Left renal pelvis (tissue), 4 donors: Measurements from ENCODE around the gene ADGRG3. TPM values are rescaled to one million over a fixed set of nuclear protein-coding genes. Genes with fewer than 3 reads are reported as not detected.

Experiments
- DNase-seq, 4 donors: peaks; one replicate each; pipeline ENCODE4 v3.0.0-alpha.2; 2013; ENCODE audit warnings: low read depth in 4 of 4, low spot score in 3 of 4
- polyA plus RNA-seq, 4 donors: library from polyadenylated mRNA; unstranded; fragments of 120-200 nt; gene quantifications; one replicate each; pipeline ENCODE4 v1.2.1, GENCODE V29; 2013; ENCODE audit not compliant: insufficient read length in 4 of 4

The ADGRG3 gene
- polyA plus RNA-seq, 4 donors: 0.09 to 0.70 (median 0.36) TPM

- no peak for DNase-seq
Observed at GRCh38 chr16:57630407-57630797, 37.7 kb upstream of the ADGRG3 start.

- DNase-seq: no peak
Observed at GRCh38 chr16:57630931-57631845, 36.9 kb upstream of the ADGRG3 start.

DNA sequence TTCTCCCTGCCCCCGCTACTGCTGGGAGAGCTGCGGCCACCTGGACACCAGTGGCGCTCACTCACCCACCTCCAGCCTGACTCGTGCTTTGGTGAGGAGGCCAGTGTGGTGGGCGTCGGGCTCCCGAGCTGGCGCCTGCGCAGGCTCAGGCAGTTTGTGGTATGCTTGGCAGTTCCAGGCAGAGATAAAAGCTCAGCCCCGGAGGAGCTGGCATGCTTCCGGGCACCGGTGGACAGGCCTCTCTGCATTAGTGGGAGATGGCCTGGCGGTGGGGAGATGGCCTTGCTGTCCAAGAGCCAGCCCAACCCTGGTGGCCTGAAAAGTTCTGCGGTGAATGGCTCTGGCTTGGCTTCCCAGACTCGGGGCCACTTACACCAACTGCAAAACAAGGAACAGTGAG lies 35.5 kb upstream of the ADGRG3 start:
- no peak for DNase-seq

DNA sequence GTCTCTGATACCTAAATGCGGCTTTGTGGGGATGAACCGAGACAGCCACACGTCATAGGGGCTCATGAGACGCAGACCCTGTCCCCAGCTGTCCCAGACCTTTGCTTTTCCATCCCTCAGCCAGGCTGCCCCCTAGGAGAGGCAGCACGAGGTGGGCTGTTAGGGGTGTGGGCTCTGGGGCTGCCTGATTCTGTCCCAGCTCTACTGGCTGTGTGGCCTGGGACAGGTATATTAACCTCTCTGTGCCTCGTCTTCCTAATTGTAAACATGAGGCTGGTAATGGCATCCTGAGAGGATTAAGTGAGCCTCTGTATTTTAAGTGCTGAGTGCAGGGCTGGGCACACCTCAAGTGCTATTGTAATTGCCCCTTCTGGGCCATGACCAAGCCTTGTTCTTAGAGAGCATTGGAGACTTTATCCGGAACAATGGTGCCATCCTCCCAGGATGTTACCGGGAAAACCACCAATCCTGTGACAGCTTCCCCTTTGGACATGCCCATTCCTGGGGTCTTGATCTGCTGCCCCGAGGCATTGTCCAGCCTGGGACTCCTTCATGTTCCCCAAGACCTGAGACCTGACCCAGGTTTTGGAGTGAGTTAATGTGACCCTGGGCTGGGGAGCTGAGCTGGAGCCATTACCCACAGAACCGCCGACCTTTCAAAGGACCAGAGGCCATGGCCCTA lies 34.6 kb upstream of the ADGRG3 start:
- DNase-seq: no peak

GRCh38 chr16:57634171-57634570 lies 33.9 kb upstream of the ADGRG3 start:
- no peak for DNase-seq

DNA sequence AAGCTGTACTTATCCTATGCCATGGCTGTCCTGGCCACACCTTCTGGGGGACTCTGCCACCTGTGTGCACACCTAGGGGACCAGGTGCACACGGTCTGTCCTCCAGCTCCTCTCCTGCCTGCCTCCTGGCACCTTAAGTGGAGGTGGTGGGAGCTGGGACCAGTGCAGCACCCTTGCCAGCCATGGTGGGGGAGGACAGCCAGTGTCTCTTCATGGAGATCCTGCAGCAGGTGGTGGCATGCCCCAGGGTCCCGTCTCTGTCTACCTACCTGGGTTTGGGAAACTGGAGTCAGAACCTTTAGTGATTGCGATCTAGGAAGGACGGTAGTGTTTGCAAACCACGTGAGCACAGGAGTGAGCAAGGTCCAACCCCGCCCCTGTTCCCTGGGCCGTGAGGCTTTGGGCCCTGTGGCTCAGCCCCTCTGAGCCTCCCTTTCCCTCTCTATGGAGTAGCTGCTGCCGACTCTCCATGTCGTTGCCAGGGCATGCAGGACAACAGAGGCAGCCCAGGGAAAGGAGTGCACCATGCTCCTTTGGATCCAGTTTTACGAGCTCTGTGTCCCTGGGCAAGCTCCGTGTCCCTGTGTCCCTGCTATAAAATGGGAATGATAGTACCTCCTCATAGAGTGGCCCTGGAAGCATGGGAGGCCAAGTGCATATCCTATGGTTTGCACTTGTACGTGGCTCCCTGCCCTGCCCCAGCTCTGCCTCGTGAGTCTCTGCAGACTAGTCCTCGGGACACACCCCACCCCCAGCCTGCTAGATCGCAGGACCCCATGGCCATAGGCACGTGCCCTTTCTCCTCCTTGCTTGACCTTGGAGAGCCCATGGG lies 32.6 kb upstream of the ADGRG3 start:
- no peak for DNase-seq

DNA sequence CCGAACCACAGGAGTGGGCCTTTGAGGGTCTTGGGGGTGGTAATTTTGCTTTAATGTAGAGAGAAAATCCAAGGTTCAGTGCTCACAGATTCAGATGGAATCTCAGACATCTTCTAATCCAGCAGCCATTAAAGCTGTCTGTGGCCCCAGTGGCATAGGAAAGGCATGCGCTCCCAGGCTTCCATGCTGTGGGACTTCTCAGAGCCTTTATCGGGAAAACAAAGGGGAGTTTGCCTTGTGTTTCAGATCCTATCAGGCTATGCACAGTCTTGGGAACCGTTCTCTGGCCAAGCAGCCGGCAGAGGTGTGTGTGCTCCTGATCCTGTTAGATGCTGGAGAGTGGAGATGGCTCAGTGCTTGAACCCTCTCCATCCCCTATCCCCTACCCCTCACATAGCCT lies 31.9 kb upstream of the ADGRG3 start:
- DNase-seq: no peak

DNA sequence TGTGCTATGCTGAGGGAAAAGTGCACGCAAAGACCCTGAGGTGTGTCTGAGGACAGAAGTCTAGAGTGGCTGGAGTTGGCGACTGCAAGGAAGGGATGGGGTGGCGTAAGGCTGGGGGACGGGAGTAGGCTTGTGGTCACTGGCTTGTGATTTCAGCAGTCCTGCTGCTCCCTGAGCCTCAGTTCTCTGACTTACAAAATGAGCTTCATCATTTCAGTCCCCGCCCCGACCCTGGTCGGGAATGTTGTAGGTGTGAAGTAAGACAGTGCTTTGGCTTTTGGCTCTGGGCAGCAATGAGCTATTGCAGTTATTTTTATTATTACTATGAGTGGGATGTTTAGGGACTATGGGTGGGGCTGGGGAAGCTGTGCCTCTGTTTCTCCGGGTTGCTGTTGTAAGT lies 31.1 kb upstream of the ADGRG3 start:
- no peak for DNase-seq

GRCh38 chr16:57637424-57637823 lies 30.7 kb upstream of the ADGRG3 start:
- no peak for DNase-seq

- no peak for DNase-seq
Observed at GRCh38 chr16:57637965-57638364, 30.1 kb upstream of the ADGRG3 start.

DNA sequence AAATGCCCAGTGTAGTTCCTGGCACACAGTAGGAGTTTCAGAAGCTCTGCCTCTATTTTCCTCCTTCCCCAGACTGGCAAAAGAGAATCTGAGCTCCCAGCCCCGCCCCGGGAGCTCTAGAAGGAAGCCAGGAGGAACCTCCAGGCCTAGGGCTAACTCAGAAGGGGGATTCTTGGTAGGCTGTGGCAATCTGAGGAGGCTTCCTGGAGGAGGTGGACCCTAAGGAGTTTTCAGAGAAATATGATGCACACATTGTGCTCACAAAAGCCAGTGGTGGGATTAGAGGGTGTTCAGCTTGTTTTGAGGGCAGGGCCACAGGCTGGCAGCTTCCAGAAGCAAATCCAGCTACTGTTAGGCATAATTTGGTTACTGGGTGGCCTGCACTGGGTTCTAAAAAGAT lies 29.7 kb upstream of the ADGRG3 start:
- DNase-seq: no peak

DNA sequence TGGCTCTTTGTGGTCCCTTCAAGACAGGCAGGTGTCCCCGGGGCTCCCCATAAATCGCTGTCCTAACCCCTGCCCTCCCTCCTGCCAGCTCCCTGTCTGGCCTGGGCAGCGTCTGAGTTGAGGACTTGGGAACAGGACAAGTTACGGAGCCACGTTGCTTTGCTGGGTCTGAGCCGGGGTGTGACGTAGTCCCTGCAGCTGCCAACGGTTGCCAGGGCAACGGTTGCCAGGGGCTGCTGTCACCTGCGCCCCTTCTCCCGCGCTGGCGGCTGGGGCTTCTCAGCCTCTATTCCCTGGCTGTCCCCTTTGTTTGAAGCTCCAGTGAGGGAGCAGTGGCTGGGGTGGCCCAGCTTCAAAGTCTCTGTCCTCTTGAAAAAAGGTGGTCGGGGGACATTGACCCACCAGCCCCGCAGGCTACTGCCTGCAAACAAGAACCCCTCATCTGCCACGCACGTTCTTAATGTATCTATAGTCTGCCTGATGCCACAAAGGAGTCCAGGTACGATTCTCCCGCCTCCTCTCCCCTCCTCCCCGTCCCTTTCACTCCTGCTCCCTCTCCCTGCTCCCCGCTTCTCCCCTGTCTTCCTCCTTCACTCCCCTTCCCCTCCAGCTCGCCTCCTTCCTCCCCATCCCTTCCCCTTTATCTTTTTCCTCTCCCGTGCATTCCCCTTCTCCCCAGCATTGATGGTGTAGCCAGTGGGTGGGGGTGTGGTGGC lies 28.8 kb upstream of the ADGRG3 start:
- peak in 1 of 4 donors; percentile 68 for DNase-seq

DNA sequence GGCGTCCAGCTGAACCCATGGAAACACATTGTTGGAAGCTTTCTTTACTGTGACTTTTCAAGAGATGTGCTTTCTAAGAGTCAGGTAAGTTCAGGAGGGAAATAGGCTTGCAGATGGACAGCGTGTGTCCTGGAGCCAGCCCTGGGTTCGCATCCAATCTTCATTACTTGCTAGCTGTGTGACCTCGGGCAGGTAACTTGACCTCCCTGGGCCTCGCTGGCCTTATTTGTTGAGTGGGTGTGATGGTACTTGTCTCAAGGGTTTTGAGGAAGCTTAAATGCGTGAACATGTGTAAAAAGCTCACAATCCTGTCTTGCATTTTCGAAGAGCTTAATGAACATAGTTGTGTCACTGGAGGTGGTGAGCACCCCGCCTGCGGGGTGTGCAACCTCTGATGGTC lies 27.9 kb upstream of the ADGRG3 start:
- no peak for DNase-seq

DNA sequence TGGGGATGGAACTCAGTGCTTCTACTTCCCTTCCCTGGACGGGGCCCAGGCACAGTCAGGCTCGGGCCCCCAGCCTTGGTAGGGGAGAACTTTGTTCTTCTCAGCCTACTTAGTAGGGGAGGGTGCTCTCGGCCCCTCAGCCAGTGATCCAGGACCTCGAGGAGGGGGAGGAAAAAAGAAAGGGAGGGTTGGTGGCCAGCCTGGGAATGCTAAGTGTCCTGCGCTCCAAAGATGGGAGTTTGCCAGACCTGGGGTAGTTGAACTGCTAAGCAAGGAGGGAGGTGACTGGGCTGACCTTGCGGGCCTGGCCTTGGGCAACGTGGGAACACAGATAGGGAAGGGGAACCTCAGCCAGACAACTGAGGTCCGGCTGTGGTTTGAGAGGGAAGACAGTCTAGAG lies 27.5 kb upstream of the ADGRG3 start:
- no peak for DNase-seq

GRCh38 chr16:57642160-57643135 lies 25.7 kb upstream of the ADGRG3 start:
- DNase-seq: no peak

DNA sequence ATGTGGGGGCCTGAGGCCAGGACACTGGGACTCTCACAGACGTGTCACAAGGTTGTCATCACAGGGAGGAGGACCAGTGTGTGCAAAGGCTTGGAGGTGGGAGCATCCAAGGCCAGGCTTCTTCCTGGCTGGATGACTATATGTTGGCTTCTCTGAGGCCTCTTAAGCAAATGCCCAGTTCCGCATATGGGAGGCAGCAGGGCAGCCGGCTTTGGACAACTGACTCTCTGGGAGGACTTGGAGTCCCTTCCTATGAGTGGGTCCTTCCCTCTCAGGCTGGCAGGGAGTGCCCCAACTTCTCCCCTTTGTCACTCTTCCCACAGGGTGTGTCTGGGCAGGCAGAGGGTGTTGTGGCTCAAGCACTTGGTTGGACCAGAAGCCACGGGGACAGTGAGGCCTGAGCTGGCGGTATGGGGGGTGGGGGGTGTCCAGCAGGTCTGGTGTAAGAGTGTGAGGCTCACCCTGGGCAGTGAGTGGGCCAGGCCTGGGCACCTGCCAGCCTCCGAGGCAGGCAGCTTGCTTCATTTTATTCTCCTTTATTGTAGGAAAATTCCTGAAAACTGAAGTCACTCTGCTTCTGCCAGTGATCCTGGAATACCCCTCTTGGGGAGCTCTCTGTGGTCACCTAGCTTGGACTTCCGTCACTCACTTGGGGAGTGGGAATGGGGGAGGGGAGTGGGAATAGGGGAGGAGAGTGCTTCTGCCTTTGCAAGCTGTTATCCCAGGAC lies 24.8 kb upstream of the ADGRG3 start:
- no peak for DNase-seq

GRCh38 chr16:57643910-57644309 lies 24.2 kb upstream of the ADGRG3 start:
- DNase-seq: no peak

- DNase-seq: no peak
Observed at GRCh38 chr16:57644383-57645014, 23.6 kb upstream of the ADGRG3 start.
